Glomerular visceral epithelial cell (primary cell): ENCODE data around the gene ANKRD18B.
"Not testable (repeated sequence)": the region's sequence is repeated elsewhere in the genome, so short reads cannot be mapped to it uniquely, and the experiment has no call there.

Source experiments
- DNase-seq: peaks from one replicate; pipeline ENCODE4 v3.0.0-alpha.2; 2016; ENCODE audit errors: extremely low spot score

ANKRD18B gene

GRCh38 chr9:33533958-33534357 is 9.9 kb downstream of the ANKRD18B start:
- DNase-seq: not testable (repeated sequence)

DNA sequence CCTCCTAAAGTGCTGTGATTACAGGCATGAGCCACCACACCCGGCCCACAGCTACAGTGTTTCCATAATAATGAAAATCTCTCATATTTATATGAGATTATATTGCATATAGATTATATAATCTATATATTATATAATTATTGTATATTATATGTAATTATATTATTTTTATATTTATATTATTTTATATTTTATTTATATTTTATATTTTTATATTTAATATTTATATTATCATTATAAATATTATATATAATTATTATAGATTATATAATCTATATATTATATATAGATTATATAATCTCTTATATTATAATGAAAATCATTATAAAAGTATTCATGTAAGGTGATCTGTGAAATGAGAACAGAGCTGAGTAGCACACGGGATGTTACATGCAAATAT is 11.5 kb downstream of the ANKRD18B start:
- no peak for DNase-seq

DNA sequence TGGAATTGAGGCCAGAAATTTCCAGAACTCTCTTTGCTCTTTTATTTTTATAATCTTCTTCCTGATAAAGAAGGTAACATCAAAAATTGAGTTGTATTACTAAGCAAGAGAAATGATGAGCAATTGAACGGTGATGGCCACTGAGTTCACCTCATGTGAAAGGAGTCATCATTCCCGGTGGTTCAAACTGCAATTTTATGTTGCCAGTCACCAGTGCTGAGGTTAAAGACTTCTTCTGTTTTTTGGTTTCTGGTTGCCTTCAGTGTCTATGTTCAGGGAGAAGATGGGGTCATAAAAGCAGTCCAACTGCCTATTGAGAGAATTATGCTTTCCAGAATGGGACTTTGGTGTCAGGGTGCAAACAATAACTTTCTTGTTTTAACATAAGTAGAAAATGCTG is 19.4 kb downstream of the ANKRD18B start:
- DNase-seq: not testable (repeated sequence)

GRCh38 chr9:33545715-33546114 is 21.7 kb downstream of the ANKRD18B start:
- not testable (repeated sequence) for DNase-seq

- not testable (repeated sequence) for DNase-seq
These were observed 24.8 kb downstream of the ANKRD18B start for GRCh38 chr9:33548816-33549215.

DNA sequence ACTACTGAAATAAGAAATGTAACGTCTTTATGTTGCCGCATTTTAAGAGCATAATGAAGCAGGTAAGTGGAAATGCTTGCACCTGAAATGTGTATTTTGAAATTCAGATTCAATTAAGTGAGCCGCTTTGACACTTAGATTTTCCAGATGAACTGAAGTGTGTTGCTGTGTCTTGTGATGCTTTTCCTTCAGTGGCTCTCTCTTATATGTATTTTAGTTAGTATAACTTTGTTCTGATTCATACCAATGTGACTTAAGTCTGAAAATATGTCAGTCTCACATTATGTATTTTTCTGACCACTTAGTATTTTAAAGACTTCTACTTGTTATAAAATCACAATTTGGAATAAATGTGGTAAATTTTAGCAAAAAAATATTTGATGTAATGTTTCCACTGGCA is 25.4 kb downstream of the ANKRD18B start:
- not testable (repeated sequence) for DNase-seq

GRCh38 chr9:33551183-33551582 is 27.1 kb downstream of the ANKRD18B start:
- DNase-seq: not testable (repeated sequence)

GRCh38 chr9:33552315-33552725 is 28.3 kb downstream of the ANKRD18B start:
- not testable (repeated sequence) for DNase-seq

- DNase-seq: peak; percentile 20
These were observed 36.2 kb downstream of the ANKRD18B start for GRCh38 chr9:33560217-33560616.

GRCh38 chr9:33562196-33562595 is 38.1 kb downstream of the ANKRD18B start:
- DNase-seq: peak; percentile 9

DNA sequence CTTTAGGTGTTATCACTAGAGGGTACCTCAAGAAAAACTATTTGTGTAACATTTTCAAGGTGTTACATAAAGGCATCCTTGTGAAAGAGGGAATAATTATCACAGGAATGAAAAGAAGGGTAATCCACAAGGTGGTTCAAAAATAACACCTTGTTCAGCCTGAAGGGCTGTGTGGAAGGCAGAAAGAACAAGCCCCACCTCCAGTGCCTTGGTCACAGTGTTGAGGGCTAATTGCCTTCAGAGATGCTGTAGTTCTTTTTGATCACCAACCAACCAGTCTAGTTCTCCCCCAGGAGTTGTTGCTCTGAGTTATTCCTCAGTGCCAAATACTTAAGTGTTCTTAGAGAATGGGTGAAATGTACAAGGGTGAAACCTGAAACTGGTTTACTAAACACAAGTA is 43.7 kb downstream of the ANKRD18B start:
- DNase-seq: not testable (repeated sequence)

DNA sequence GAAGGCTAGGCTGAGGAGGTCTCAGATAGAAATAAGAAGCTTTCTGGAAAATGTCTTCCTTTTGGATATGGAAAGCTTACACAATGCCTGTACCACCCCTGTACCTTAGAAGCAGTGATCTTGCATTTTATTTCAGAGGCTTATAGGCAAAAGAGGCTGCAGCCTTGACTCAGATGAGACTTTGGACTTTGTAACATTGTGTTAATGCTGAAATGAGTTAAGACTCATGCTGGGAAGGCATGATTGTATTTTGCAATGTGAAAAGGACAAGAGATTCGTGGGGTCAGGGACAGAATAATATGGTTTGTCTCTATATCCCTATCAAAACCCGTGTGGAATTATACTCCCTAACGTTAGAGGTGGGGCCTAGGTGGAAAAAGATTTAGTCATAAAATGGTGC is 53.7 kb downstream of the ANKRD18B start:
- not testable (repeated sequence) for DNase-seq

GRCh38 chr9:33579996-33580395 is 55.9 kb downstream of the ANKRD18B start:
- DNase-seq: not testable (repeated sequence)

DNA sequence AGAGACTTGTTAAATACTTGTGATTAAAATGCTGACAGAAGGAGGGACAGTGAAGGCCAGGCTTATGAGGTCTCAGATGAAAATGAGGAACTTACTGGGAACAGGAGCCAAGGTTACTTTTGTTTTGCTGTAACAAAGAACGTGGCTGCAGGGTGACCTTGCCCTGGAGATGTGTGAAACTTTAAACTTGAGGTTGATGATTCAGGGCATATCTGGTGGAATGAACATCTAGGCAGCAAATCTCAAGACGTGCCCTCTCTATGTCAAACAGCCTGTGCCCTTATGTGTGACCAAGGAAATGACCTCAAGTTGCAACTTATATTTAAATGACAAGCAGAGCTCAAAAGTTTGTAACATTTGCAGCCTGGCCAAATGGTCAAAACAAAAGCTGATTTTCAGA is 58.6 kb downstream of the ANKRD18B start:
- DNase-seq: peak; percentile 20

- DNase-seq: not testable (repeated sequence)
These were observed 62.1 kb downstream of the ANKRD18B start for GRCh38 chr9:33586128-33586527.

DNA sequence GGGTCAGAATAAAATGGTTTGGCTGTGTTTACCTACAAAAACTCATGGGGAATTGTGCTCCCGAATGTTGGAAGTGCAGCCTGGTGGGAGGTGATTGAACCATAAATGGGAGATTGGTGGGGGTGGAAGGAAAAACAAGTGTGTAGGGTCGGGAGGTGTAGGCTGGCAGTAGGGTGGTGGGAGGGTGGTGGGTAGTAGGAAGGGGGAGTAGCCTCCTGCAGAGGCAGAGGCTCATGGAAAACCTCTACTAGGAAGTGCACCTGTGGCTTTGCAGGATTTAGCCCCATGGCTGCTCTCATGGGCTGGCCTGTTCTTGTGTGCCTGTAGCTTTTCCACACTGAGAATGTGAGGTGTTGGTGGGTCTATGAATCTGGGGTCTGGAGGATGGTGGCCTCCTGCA is 63.7 kb downstream of the ANKRD18B start:
- not testable (repeated sequence) for DNase-seq

DNA sequence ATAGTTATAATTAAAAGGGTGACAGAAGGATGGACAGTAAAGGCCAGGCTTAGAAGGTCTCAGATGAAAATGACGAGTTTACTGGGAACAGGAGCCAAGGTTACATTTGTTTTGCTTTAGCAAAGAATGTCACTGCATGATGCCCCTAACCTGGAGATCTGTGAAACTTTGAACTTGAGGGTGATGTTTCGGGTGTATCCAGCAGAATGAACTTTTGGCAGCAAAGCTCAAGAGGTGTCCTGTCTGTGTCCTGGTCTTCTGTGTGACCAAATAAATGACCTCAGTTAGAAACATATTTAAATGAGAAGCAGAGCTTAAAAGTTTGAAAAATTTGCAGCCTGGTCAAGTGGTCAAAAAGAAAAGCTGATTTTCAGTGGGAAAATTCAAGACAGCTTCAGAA is 64.8 kb downstream of the ANKRD18B start:
- not testable (repeated sequence) for DNase-seq

- DNase-seq: not testable (repeated sequence)
These were observed 66.8 kb downstream of the ANKRD18B start for GRCh38 chr9:33590857-33591256.

GRCh38 chr9:33596974-33597373 is 72.9 kb downstream of the ANKRD18B start:
- DNase-seq: not testable (repeated sequence)

GRCh38 chr9:33597386-33597785 is 73.3 kb downstream of the ANKRD18B start:
- DNase-seq: not testable (repeated sequence)

- not testable (repeated sequence) for DNase-seq
These were observed 74.8 kb downstream of the ANKRD18B start for GRCh38 chr9:33598796-33599379.

- not testable (repeated sequence) for DNase-seq
These were observed 76.9 kb downstream of the ANKRD18B start for GRCh38 chr9:33600911-33601310.

DNA sequence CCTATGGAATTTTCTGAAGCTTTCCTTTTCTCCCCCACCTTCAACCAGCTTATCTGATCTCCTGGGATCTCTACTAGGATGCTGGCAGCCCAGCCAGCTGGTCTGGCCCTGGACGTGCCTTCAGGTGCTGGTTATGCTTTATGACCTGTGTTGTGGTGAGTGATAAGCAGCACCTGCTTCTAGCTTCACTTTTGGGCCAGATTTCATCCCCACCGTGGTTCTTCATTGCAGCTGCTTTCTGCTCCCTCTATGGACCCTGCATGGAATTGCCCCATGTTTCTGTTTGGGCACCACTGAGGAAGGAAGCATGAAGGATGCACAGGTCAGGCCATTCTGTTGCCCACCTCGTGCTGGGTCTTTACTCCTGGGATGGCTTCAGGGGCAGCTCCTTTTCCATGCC is 80.2 kb downstream of the ANKRD18B start:
- DNase-seq: peak; percentile 14

DNA sequence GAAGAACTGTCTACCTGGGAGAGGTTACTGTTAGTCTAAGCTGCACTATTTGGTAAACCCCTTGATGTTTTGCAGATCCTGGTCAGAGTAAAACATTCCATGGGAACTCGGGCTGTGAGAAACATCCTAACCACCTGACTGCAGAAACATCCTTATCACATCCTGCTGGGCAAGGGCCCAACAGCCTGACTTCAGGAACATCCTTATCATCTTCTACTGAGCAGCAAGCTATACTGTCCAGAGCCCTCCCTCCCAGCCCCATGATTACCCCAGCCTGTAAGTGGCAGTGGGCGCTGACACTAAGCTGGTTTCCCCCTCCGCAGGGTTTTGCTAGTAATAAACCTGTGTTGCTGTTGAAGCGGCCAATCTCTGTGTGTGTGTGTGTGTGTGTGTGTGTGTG is 80.9 kb downstream of the ANKRD18B start:
- DNase-seq: not testable (repeated sequence)
